Duodenal mucosa (tissue), 2 donors: ENCODE measurements around the gene FOXA1.

ENCODE experiments used
- H3K27ac ChIP-seq: one replicate; pipeline ENCODE4 v1.7.0; 2013; ENCODE audit warnings: low read depth, low read length
- H3K27me3 ChIP-seq, 2 donors: one replicate each; pipeline ENCODE4 v1.7.0; 2013; ENCODE audit warnings: low read length in 2 of 2, control low read depth in 1 of 2; ENCODE audit not compliant: insufficient read depth in 2 of 2, control insufficient read depth in 1 of 2
- H3K36me3 ChIP-seq, 2 donors: one replicate each; pipeline ENCODE4 v1.7.0; 2013; ENCODE audit warnings: low read length in 2 of 2, control low read depth in 1 of 2; ENCODE audit not compliant: insufficient read depth in 2 of 2, control insufficient read depth in 1 of 2
- H3K4me1 ChIP-seq, 2 donors: one replicate each; pipeline ENCODE4 v1.7.0; 2013; ENCODE audit warnings: low read length in 2 of 2, control low read depth in 1 of 2; ENCODE audit not compliant: insufficient read depth in 2 of 2, control insufficient read depth in 1 of 2
- H3K4me3 ChIP-seq, 2 donors: one replicate each; pipeline ENCODE4 v1.7.0; 2013; ENCODE audit warnings: low read length in 2 of 2, low read depth in 1 of 2
- H3K9ac ChIP-seq, 2 donors: one replicate each; pipeline ENCODE4 v1.7.0; 2013; ENCODE audit warnings: low read length in 2 of 2, low read depth in 1 of 2
- H3K9me3 ChIP-seq, 2 donors: one replicate each; pipeline ENCODE4 v1.7.0; 2013; ENCODE audit warnings: low read length in 2 of 2, control low read depth in 1 of 2; ENCODE audit not compliant: control insufficient read depth in 1 of 2

The FOXA1 gene

DNA sequence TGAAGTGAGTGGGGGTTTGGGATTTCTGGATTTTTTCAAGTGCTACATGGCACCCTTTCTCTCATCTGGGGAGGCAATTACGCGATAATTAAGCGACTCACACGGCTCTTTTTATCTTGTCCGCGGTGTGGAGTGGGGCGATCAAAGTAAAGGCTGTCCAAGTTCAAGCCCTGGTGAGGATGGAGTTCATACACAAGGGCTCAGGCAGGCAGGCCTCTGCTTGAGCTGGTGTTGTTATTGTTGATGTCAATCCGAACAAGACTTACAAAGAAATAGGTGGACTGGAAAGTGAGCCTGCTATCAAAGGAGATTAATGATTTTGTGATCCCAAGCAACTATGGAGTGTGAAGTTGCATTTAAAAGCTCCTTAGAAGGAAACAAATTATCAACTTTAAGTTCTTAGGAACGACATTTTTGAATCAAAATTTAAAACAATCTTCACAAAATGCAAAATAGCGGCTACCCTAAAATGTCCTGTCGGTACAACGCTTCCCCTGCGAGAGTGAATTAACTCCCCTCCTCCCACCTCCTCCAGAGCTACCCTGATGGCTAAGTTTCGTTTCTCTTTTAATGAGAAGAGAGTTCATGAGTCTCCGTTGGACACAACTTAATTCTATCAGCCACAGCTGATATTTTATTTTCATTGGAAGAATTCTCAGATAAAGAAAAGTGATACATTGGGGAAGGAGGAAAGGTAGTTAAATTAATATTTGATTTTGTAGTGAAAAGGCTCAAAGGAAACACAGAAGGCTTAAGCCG lies 5.9 kb downstream of the FOXA1 start:
- Histone ChIP-seq H3K4me1 (peaks cover 0 to 6% of the 10 kb centered on the region in 2 donors), H3K27me3 (peaks cover 33 to 42% of the 10 kb centered on the region in 2 donors), H3K9ac (peak overlapping the region; percentile 62 to 69), H3K27ac (no peak overlapping the region), H3K4me3 (peak overlapping the region; percentile 66 to 84), H3K36me3 (no peaks in the 10 kb centered on the region), H3K9me3 (no peaks in the 10 kb centered on the region)

DNA sequence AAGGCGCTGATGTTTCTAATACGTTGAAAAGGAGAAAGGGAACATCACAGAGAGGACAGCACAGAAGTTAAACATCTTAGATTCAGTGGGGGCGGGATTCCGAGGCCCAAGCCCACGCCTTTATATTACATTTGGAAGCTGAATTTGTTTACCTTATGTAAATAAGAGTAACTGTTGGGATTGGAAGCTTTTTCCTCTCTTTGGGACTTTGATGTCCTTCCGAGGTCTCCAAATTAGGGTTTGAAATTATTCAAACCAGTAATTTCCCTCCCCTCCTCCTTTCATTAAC lies 6.4 kb downstream of the FOXA1 start:
- peak overlapping the region; percentile 66 to 84 for H3K4me3 ChIP-seq
- peaks cover 33 to 37% of the 10 kb centered on the region in 2 donors for H3K27me3 ChIP-seq
- no peaks in the 10 kb centered on the region for H3K9me3 ChIP-seq
- H3K4me1 ChIP-seq: peaks cover 0 to 6% of the 10 kb centered on the region in 2 donors
- H3K36me3 ChIP-seq: no peaks in the 10 kb centered on the region
- no peak overlapping the region for H3K27ac ChIP-seq
- H3K9ac ChIP-seq: peak overlapping the region; percentile 62 to 69

DNA sequence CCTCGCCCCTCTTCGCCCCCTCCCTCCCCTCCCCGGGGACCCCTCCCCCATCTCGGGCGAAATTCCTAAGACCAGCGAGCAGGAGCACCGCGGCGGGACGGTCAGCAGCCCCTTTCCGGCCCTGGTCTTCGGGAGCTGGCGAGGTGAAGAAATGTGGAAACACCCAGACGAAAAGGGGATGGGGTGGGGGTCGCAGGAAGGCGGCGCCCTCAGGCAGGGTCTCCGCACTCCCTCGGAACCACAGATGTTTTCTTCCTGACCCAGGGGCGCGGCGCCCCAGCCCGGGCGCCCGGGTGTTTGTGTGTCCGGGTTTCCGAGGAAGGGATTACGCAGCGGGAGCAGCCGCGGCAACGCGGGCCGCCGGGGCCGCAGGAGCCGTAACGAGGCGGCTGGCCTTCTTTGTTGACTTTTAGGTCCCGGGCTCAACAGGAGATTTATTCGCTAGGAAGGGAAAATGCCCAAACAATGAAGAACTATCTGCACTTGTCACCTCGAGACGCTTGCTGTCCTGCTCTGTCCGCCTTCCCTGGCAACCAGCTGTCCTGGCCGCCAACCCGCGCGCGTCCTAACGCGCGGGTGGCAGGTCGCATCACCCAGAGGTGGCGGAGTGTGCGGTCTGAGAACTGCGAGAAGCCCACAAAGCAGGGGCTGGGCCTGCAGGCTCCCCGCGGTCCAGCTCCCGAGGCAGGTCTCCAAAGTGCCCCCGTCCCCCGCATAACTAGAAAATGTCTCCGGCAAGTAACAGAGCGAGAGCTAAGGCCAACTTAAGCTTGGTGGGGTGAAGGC lies 7.0 kb downstream of the FOXA1 start:
- Histone ChIP-seq H3K27me3 (peaks cover 32 to 35% of the 10 kb centered on the region in 2 donors), H3K4me1 (peaks cover 0 to 6% of the 10 kb centered on the region in 2 donors), H3K4me3 (peak overlapping the region; percentile 66 to 84), H3K27ac (peak overlapping the region; percentile 67), H3K9me3 (no peaks in the 10 kb centered on the region), H3K36me3 (no peaks in the 10 kb centered on the region), H3K9ac (peak overlapping the region; percentile 62 to 69)

DNA sequence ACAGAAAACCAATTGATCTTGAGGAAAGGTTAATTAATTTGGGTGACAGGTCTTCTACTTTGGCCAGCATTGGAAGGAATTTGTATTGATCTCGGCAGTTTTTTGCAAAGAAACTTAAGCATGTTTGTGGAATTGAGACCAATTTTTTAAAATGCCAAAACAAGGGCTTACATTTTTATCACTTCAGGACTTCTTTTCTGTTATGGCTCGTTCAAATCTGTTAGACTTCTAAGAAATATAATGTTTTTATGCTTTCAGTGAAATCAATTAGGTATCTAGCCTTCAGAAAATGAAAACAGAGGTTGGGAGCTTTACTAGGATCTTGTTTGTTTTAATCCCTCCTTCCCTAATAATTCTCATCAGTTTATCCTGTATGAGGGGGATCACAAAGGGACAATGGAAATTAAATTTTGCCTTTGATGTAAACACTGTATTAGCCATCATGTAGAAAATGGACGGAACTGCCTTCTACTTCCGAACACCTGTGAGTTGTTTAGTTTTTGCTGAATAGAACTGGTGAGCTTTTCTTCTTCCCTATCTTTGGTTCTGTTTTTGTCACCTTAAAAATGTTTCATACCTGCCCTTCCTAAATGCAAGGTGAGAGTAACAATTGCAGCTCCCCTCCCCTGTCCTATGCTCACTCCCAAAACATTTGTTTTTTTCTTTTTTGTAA lies 7.8 kb downstream of the FOXA1 start:
- Histone ChIP-seq H3K9me3 (no peaks in the 10 kb centered on the region), H3K27me3 (peaks cover 24 to 33% of the 10 kb centered on the region in 2 donors), H3K36me3 (no peaks in the 10 kb centered on the region), H3K9ac (peak overlapping the region; percentile 62 to 69), H3K4me3 (peak overlapping the region; percentile 52 to 66), H3K27ac (no peak overlapping the region), H3K4me1 (peaks cover 0 to 6% of the 10 kb centered on the region in 2 donors)

DNA sequence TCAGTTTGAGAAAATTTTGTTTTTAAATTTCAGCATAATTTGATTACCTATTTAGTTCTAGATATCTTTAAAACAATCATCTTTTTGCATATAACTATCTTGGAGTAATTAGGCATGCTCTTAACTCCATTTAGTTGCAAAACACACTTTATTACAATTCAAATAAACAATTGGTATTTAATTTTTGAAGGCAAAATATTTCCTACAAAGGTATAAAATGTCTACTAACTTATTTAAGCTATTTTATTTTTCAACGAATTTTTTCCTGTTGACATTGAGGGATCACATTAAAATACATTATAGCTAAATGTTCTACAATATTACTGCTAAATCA lies 8.3 kb downstream of the FOXA1 start:
- Histone ChIP-seq H3K36me3 (no peaks in the 10 kb centered on the region), H3K4me1 (peaks cover 0 to 6% of the 10 kb centered on the region in 2 donors), H3K9me3 (no peaks in the 10 kb centered on the region), H3K27ac (no peak overlapping the region), H3K27me3 (peaks cover 24 to 30% of the 10 kb centered on the region in 2 donors), H3K4me3 (peak overlapping the region; percentile 52 to 66), H3K9ac (peak overlapping the region; percentile 62 to 69)

DNA sequence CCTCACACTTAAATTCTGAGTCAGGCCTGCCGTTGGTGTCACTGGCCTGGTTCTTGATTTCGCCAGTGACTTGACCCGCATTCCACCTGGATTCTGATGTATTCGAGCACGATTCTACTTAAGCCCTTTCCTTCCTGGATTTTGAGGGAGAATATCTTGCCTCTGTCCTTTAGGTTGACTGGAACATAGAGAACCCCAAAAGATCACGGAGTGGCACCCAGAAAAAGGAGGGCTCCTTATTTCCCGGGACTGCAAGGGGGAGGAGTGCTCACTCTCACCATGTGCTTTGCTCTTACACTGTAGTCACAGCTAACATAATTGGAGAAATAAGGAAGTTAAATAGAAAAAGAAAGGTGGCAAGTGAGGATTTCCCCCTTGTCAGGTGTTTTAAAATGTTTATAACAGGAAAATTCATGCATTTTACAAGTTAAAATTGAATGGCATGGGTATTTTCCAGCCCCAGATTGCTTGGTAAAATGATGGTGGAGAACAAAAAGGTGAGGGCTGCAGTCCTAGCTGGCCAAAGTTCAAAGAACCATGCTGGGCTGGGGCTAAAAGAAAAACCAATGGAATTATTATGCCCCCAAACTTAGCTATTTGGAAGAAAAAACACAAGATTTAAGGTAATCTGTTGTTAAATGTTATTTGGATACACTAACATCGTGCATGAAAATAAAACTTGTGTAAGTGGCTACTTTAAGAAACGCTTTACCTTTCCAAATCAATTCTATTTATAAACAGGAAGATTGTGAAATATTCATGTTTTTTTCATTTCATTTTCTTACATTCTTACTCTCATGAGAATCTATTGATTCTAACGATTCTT lies 8.9 kb downstream of the FOXA1 start:
- H3K9ac ChIP-seq: no peak overlapping the region
- H3K27ac ChIP-seq: no peak overlapping the region
- H3K36me3 ChIP-seq: no peaks in the 10 kb centered on the region
- peaks cover 0 to 6% of the 10 kb centered on the region in 2 donors for H3K4me1 ChIP-seq
- H3K4me3 ChIP-seq: no peak overlapping the region
- H3K9me3 ChIP-seq: no peaks in the 10 kb centered on the region
- peaks cover 24 to 27% of the 10 kb centered on the region in 2 donors for H3K27me3 ChIP-seq

DNA sequence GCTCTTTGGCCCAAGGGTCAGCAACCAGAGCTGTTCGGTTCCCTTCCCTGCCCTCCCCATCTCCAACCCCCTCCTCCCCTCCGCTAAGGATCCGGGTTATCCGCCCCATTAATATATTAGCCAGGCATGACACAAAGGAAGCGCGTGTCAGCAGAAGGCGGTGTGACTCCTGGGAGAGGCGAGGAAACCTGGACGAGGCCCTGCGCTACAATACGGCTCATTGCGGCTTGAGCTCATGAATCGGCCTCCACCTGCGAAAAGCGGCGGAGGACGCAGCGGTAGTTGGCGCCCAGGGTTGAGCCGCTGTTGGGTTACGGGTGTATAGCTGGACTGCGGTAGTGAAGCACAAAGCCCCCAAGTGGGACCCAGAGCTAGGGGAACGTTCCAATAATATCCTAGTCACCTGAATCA lies 9.9 kb downstream of the FOXA1 start:
- no peak overlapping the region for H3K9ac ChIP-seq
- H3K27me3 ChIP-seq: peaks cover 16 to 26% of the 10 kb centered on the region in 2 donors
- no peak overlapping the region for H3K27ac ChIP-seq
- no peaks in the 10 kb centered on the region for H3K36me3 ChIP-seq
- no peaks in the 10 kb centered on the region for H3K9me3 ChIP-seq
- H3K4me3 ChIP-seq: no peak overlapping the region
- peaks cover 0 to 6% of the 10 kb centered on the region in 2 donors for H3K4me1 ChIP-seq

DNA sequence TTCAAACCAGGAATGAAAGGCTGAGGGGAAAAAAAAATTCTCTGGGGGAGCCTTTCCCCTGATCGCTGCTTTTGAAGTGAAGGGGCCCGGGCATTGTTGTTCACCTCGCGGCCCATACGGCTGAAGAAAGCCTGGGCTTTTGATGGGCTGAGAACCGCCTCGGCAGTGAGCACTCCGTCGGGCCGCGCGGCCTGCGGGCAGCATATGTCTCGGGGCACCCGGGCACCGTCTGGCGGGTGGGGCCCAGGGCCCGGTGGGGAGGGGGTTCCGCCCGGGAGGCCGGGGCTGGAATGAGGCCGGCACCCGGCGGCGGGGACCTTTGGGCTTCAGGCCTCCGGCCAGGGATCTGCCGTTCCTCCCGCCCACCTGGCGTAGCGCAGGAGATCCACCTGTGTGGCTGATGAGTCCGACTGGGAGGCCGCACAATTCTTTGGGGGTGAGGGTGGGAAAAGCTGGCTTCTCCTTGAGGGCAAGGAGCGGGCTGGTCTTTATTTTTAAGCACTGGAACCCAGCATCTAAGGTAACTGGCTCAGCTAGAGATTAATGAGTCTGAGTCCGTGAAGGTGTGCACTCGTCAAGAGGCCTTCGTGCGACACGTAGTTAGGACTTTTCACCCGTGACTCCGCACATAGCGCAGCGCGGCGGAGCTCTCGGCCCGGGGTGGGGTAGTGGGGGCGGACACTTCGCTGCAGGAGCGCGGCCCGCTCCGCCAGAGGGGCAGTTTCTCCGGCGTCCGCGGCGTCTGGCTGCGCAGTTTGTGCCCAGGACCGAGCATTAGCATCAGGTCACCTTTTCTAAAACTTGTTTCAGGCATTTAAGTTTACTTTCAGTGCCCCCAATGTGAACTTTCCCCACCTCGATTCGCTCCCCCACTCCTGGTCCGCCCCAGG lies 10.6 kb downstream of the FOXA1 start:
- H3K9ac ChIP-seq: no peak overlapping the region
- H3K4me3 ChIP-seq: peak overlapping the region; percentile 65 to 71
- H3K36me3 ChIP-seq: no peaks in the 10 kb centered on the region
- no peak overlapping the region for H3K27ac ChIP-seq
- peaks cover 0 to 6% of the 10 kb centered on the region in 2 donors for H3K4me1 ChIP-seq
- H3K27me3 ChIP-seq: peaks cover 15 to 26% of the 10 kb centered on the region in 2 donors
- no peaks in the 10 kb centered on the region for H3K9me3 ChIP-seq
